ENCODE measurements around the gene CAST.

The CAST gene

DNA sequence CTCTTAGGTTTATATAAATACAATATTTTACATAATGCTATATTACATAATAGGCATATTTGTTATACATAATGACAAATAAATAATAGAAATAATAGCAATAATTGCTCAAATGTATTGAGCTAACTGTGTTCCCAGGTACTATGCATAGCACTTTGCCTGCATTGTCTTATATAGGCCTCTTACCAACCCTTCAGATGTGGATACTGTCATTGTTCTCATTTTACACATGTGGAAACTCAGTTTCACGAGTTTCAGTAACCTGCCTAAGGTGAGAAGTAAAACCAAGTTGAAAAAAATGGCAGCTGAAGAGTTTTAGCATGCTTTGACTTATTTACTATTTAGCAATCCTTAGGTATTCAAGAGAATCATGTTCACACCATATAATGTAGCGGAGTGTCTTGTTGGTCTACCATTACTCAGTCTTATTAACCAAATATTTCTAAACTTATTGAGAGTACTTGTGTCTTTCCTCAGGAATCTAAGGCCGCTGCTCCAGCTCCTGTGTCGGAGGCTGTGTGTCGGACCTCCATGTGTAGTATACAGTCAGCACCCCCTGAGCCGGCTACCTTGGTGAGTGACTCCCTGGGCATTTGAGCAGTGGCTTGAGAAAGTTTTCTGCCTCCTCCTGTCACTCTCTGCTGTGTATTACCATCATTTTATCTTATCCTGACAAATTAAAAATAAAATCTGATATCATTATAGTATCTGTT, 88.1 kb downstream of the CAST start:
- DNase-seq: no peak

DNA sequence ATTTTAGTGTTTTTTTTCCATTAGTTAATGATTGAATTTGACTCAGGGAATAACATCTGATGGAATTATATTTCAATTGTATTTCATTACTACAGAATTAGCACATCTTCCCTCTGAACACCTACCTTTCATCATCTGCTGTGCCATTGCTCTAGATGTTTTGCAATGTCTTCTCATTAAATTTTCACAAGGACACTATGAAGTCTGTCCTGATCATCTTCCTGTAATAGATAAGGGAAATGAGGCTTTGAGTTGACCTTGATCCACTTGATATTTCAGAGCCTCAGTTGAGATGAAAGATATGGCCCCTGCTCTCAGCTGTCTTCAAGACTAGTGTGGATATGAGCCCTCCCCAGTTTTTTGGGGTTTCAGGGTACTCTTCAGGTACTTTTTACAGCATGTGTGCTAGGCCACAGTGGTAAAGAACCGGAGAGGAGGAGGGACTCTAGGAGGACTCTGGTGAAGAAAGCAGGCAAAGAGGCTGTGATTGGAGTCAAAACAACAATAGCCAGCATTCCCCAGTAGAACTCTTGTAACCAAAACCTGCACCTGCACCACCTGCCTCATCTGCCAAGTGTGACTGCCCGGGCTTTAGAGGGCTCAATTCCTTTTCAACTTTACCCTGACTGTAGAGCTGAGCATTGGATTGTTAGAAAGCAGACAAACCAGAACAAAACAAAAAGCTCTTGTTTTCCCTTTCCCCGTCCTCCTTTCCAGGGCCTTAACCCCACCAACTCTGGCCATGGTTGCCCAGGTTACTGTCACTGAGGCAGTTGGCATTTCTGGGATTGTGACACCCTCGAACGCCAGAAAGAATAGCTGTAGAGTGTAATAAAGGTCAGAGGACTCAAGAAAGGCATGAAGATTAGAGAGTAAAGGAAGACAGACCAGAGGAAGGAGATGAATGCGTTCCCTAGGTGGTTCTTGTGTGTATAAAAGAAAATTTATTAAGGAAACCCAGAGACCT, 89.3 kb downstream of the CAST start:
- no peak for DNase-seq

DNA sequence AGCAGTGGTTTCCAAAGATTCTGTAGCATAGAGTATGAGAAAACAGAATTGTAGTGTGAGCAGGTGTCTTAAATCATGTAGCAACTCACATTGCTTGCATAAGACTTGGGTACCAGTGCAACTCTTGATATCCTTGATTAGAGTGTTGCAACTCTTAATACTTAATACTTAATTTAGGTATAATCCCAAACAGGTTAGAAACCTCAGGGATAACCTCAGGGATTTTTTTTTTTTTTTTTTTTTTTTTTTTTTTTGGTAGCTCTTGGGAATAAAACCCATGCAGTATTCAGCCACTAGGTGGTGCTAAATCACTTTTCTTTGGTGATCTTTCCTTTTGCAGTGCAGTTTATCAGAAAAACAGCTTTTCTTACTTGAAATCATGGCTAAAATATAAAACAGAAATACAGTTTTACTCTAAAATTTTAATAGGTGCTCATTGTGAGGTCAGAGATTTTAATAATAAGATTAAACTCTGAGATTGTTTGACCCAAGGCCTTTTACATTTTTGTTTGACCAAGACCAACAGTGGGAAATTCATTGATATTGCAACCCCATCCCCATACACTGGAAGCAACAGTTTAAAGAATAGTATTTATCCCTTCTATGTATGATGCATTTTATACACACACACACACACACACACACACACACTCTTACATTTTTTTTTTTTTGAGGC, 90.3 kb downstream of the CAST start:
- peak; percentile 50 for DNase-seq

DNA sequence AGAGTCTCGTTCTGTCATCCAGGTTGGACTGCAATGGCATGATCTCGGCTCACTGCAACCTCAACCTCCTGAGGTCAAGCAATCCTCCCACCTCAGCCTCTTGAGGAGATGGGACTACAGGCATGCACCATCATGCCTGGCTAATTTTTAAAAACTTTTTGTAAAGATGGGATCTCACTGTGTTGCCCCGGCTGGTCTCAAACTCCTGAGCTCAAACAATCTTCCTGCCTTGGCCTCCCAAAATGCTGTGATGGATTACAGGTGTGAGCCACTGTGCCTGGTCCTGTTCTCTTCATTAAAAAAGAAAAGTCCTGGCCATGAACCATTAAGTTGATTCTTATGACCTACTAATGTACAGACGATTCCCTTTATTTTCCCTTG, 90.8 kb downstream of the CAST start:
- DNase-seq: no peak

DNA sequence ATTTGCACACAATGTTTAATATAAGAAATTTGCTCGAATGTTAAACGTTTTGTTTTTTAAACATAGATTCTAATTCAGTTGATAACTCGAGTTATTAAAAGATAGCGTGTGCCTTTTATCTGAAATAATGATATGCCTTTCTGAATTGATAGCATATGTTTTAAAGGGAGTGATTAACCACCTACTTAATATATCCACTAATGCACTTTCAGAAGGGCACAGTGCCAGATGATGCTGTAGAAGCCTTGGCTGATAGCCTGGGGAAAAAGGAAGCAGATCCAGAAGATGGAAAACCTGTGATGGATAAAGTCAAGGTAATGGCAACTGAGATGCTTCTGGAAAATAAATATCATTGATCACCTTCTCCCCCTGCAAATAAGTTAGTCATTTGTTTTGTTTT, 91.7 kb downstream of the CAST start:
- DNase-seq: no peak

DNA sequence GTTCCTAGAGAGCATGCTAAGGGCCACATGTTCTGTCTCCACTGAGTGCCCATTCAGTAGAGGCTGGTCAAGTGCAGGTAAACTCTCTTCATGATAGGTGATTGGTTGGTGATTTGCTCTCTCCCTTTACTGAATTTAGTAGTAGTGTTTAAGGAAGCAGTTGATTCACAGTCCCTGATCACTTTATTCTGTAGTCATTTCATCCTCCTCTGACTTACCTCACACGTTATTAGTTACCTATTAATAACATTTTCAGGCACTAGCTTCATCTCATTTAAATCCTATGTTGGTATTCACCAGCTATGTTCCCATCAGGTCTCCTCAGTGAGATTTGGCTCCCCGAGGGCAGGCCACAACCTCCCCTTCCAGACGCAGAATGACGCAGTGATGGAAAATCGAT, 93.7 kb downstream of the CAST start:
- peak; percentile 3 for DNase-seq

DNA sequence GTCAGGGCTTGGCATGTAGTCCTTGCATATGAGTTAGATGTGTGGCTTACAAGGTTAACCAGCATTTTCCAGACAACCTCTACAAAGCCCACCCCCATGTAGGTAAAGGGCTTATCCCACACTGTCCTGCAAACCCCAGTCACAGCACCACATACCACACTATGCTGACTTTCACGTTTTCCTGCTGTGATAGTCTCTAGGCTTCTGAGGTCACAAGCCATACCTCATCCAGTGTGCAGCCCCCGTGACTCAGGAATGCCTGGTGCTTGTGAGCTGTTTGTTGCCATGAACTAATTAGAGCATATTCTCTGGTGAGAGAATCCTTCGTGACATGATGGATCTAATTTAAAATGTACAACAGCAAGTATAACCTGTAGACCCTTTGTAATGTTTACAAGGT, 94.8 kb downstream of the CAST start:
- no peak for DNase-seq

DNA sequence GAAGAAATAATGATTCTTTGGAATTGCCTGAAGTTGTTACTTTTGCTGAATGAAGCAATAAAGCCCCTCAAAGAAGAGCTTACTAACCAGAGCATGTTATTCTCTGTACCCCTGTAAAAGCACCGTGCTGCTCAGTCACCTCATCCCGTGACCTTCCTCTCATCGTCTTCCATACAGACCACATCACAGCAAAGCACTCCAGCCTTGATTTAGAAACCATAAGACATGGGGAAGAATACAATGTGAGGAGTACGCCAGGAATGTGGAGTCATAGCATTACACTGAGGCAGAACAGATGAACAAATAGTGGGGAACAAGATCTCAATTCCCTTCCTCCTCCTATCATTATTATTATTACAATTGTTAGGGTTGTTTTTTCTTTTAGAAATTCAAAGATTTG, 96.4 kb downstream of the CAST start:
- no peak for DNase-seq

DNA sequence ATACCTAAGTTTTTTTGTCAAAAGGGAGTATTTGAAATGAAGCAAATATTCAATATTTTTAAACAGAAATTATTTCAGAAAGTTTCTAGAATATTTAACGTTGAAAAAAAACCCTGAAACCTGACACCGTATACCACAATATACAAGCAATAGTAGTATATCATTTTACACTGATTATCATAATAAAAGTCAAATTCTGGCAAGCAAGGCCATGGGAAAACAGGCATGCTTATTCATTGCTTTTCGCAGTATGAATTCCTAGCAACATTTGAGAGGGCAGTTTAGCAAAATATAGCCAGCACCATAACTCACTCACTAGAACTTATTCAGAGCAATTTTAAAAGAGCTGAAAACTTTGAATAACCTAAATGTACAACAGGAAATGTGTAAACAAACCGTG, 99.4 kb downstream of the CAST start:
- no peak for DNase-seq

DNA sequence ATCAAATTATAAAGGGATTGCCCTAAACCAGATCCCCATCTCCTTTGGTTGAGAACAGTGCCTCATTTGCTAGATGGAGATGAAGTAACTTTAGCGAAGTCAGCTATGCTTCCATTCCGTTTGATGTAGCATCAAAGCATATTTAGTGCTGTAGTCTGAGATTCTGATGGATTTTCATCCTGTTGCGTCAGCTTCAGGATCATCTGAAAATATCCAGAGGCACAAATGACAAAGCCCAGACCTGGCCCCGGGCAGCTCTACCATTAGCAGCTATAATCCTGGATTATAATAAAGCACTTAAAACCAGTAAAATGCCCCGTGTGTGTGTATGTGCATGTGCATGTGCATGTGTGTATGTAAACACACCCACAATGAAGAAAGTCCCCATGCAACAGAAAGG, 100.8 kb downstream of the CAST start:
- DNase-seq: no peak

DNA sequence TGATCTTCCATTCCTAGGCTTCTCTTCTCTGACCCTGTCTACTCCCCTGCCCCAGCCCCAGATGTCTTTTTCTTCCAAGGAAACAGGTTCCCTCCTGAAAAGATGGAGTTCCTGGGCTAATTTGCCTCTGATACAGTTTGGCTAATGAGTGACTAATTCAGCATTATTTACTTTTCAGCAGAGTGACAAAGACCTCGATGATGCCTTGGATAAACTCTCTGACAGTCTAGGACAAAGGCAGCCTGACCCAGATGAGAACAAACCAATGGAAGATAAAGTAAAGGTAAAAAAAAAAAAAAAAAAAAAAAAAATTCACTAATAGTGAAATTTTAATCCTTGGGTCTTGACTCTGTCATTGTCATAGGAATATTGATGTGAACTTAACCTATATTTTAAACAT, 102.9 kb downstream of the CAST start:
- no peak for DNase-seq

DNA sequence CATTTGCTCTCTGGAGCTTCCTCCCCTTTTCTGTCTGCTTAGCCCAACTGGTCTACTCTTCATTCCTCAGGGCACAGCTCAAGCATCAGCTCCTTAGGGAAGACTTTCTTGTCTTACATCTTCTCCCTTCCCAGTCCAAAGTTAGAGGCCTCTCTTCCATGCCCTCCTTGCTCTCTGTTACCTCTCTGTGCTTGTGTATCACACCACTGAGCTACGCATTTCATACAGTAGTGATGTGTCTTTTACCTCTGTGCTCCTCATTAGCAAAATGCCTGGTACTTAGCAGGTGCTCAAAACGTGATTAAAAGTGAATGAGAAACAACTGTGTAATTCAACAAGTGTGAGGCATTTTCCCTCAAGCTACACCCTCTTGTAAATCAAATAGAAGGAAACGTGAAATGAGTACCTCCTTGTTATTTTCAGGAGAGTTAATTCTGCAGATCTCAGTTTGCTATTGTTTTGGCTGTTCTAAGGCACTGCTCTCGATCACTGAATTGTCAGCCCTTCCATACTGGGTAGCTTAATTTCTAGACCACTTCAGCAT, 106.6 kb downstream of the CAST start:
- DNase-seq: no peak

DNA sequence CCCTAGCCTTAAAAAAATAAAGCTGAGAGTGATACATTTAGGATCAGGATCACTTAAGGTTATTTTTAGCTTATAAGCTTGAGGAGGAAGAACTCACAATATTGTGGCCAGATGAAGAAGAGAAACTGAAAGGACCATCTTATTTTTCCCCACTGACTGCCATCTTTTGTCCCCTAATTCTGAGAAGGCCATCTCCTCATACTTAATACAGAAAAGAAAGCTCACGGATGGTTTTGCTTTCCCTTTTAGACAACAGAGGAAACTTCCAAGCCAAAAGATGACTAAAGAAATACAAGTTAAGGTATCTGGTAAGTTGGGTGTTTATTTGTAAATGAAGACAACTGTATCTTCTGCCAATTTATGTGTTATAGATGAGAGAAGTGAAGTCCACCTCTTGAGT, 109.2 kb downstream of the CAST start:
- DNase-seq: no peak

DNA sequence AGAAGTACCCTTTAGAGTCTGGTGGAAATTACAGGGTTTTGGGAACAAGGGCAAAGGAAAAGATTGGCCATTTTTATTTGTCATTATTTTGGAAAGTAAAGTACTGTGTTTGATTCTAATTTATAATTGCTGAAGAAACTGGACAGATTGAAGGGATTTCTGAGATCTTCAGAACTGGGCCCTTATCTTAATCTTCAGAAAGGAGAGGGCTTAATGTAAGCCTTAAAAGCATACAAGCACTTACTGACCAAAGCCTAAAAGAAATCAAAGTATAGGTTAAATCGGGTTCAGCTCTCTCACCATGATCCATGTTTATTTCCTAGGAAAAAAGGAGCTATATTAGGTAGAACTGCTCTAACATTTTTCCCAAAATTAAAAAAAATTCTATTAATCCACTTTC, 109.9 kb downstream of the CAST start:
- DNase-seq: no peak

DNA sequence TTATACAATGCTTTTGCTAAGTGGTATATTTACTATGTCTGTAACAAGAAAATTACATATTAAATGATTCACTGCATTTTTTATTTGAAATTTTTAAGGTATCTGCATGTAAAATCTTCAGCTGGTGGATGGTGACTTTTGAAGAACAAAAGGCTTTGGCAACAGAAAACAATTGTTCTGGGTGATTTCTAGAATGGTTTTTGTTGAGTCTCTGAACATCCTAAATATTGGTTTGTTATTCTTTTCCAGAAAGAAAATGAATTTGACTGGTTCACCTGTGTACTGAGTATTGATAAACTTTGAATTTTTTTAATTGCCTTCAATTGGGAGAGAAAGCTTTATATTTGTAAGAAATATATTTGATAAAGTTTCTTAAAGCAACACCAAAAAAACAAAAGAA, 110.4 kb downstream of the CAST start:
- DNase-seq: no peak

DNA sequence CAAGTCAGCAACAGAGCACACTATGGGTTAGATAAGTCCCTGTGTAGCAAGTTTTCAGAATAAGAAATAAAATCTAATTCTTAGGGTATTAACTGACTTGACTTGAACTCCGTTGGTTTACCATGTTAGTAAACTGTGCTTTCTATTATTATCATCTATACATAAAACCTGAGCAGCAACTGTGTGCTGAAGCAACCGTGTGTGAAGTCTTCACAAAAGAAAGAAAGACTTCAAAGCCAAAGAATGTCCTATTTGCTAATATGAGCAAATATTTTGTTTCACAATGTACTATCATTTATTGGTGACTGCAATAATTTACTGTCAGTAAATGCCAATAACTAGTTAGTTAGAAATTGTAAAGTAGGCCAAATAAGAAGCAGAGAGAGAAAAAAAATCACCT, 112.9 kb downstream of the CAST start:
- DNase-seq: no peak

DNA sequence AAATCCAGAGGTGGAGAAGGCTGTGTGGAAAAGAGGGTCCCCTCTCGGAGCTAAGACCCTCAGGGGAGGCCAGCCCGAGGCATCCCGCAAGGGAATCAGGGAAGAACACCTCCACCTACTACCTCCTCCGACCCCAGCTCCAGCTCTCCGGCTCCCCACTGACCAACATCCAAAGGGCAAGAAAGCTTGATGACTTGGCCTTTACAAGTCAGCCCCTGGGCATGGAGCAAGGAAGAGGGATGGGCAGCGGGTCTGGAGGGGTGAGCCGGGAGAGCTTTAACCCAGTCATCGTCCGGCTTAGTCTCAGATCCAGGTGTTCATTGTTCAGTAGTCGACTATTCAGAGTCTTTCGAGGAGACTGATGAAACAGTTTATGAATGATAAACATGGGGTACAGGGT, 113.5 kb downstream of the CAST start:
- DNase-seq: no peak

DNA sequence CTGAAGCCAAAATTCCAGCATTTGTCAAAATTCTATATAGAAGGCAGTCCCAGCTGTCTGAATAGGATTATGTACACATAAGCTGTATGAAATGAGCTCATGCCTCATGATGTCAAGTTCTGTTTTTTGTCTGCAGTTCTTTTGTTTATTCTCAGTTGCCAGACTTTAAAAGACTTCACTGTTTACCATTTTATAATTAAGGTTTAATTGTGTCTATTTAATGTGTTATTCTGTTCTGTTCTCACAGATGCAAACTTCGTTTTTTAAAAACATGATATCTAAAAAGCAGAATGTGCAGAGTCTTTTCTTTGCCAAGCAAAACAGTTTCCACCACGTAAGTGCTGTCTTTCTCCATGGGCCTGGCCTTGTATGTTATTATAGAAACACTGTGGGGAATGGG, 114.4 kb downstream of the CAST start:
- DNase-seq: no peak

DNA sequence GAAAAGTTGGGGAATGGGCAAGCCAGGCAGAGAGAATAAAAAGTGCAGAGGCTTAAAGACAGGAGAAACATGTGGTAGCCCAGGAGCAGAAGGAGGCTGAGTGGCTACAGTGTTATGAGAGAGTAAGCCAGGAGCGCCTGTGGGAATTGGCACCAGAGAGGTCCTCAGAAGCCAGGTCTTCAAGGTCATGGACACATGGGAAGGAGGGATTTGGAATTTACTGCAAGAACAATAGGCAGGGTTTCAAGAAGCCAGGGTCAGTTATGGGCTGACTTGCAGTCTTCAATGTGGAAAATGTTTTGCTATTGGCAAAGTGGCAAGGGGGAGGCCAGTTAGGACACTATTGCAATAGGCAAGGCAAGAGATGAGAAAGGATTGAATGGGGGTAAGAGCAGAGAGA, 116.2 kb downstream of the CAST start:
- DNase-seq: no peak

DNA sequence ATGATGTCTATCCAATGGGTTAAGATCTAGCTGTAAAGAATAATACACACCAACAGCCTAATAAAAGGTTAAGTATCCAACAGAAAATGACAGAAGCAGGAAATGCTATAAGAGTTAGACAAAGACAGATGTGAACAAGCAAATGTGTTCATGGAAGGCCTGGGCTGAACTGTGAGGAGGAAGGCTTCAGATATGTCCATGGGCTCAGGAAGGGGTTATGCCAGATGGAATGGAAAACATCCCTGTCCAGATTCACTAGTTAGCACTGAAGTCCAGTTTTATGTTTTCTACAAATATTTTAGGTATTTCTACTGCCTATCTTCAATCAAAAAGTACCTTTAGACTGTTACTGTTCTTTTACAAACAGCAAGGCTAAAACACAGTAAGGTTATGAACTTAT, 118.5 kb downstream of the CAST start:
- no peak for DNase-seq

DNA sequence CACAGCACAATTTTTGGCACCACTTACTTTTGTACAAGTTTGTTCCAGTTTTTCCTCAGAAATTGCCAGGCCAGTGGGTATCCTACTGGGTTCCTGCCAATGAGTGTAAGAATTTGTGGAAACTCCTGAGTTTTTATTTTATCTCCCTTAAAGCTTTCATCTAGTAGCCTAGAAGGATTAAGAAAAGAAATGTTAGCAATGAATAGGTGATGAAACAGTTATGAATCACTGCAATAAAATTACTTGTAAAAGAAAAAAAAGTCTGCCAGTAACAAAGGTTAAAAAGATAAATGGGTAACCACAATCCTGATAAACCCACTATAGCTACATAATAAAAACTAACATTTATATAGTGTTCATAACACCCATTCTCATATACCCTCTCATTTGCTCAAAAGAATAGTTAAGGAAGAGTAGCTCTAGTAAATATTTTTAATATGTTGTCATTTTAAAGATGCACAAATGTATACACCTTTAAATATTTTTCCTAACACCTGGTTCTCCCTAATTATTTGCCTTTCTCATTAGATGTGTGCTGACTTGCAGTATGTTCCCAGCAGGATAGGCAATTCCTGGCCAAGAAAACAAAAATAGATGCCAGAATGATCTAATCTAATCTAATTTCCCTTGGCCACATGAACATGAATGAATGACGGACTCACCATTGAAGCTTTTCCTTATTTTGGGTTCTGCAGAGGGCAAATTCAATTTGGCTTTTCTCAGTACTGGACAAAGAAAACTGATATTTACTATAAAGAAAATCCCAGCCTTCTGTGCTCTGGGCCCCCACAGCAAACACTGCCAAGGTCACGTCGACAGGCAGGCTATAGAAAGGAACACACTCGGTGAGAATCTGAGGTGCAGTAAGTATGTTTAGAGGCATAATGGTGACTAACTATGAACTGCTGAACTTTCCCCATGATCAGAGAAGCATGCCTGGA, 119.1 kb downstream of the CAST start:
- peak; percentile 25 for DNase-seq

DNA sequence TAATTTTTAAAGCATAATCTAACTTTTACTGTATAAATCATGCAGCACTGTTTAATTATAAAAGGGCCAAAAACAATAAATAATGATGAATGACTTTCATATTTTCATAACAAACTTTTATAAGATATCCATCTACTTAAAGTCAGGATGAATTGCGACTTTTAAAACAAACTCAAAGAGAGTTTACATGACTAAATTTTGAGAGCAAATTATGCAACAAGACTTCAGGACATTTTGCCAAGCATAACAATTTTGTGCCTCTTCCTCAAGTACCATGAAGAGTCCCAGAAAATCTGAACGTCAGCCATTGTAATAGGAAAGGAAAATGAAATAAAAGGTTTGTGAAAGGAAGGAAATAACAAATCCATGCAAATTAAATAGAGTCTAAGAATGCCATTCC, 121.2 kb downstream of the CAST start:
- no peak for DNase-seq

Data from kidney glomerular epithelial cell (primary cell).